Activated T-cell treated with anti-CD3 and anti-CD28 coated beads, Interleukin-2, amount 50 U/mL, for 24 hours (primary cell): ENCODE data around the gene GABRB1.

Experiments
- DNase-seq: peaks from one replicate; pipeline ENCODE4 v3.0.0-alpha.2; 2020
- H3K27ac Mint-ChIP-seq: 2 replicates; pipeline ENCODE4 v1.8.0; 2020; ENCODE audit warnings: mild to moderate bottlenecking, mixed read lengths
- H3K27me3 Mint-ChIP-seq: 2 replicates; pipeline ENCODE4 v1.8.0; 2020; ENCODE audit warnings: mixed read lengths
- H3K36me3 Mint-ChIP-seq: 2 replicates; pipeline ENCODE4 v1.8.0; 2020; ENCODE audit warnings: low read depth, mixed read lengths
- H3K4me1 Mint-ChIP-seq: 2 replicates; pipeline ENCODE4 v1.8.0; 2020; ENCODE audit warnings: low read depth, mixed read lengths
- H3K4me3 Mint-ChIP-seq: 2 replicates; pipeline ENCODE4 v1.8.0; 2020; ENCODE audit warnings: mild to moderate bottlenecking, moderate library complexity, mixed read lengths
- H3K9me3 Mint-ChIP-seq: 2 replicates; pipeline ENCODE4 v1.8.0; 2020; ENCODE audit warnings: mixed read lengths

GABRB1 gene

GRCh38 chr4:47118192-47118929 is 87.0 kb downstream of the GABRB1 start:
- H3K36me3 Mint-ChIP-seq, result no peaks in the 10 kb centered on the region
- H3K4me1 Mint-ChIP-seq, result no peaks in the 10 kb centered on the region
- no peak for DNase-seq
- no peaks in the 10 kb centered on the region for H3K9me3 Mint-ChIP-seq
- H3K4me3 Mint-ChIP-seq, result no peak overlapping the region
- no peak overlapping the region for H3K27ac Mint-ChIP-seq
- peaks cover 19% of the 10 kb centered on the region for H3K27me3 Mint-ChIP-seq

GRCh38 chr4:47120783-47121182 is 89.4 kb downstream of the GABRB1 start:
- Mint-ChIP-seq H3K27ac (no peak overlapping the region), H3K27me3 (peaks cover 17% of the 10 kb centered on the region), H3K4me3 (no peak overlapping the region), H3K36me3 (no peaks in the 10 kb centered on the region), H3K9me3 (no peaks in the 10 kb centered on the region), H3K4me1 (no peaks in the 10 kb centered on the region)
- DNase-seq, result no peak

- no peak overlapping the region for H3K4me3 Mint-ChIP-seq
- DNase-seq, result peak; percentile 32
- H3K9me3 Mint-ChIP-seq, result no peaks in the 10 kb centered on the region
- H3K27ac Mint-ChIP-seq, result no peak overlapping the region
- peaks cover 6% of the 10 kb centered on the region for H3K27me3 Mint-ChIP-seq
- H3K4me1 Mint-ChIP-seq, result no peaks in the 10 kb centered on the region
- no peaks in the 10 kb centered on the region for H3K36me3 Mint-ChIP-seq
Measured at GRCh38 chr4:47122592-47123291, 91.4 kb downstream of the GABRB1 start.

GRCh38 chr4:47128991-47129390 is 97.6 kb downstream of the GABRB1 start:
- H3K36me3 Mint-ChIP-seq, result no peaks in the 10 kb centered on the region
- H3K4me3 Mint-ChIP-seq, result no peak overlapping the region
- no peaks in the 10 kb centered on the region for H3K27me3 Mint-ChIP-seq
- DNase-seq, result no peak
- H3K27ac Mint-ChIP-seq, result no peak overlapping the region
- no peaks in the 10 kb centered on the region for H3K9me3 Mint-ChIP-seq
- no peaks in the 10 kb centered on the region for H3K4me1 Mint-ChIP-seq

GRCh38 chr4:47135210-47135609 is 103.8 kb downstream of the GABRB1 start:
- H3K4me1 Mint-ChIP-seq, result no peaks in the 10 kb centered on the region
- H3K27ac Mint-ChIP-seq, result no peak overlapping the region
- H3K27me3 Mint-ChIP-seq, result peaks cover 2% of the 10 kb centered on the region
- H3K4me3 Mint-ChIP-seq, result no peak overlapping the region
- no peak for DNase-seq
- no peaks in the 10 kb centered on the region for H3K9me3 Mint-ChIP-seq
- H3K36me3 Mint-ChIP-seq, result no peaks in the 10 kb centered on the region

- H3K27me3 Mint-ChIP-seq, result peaks cover 23% of the 10 kb centered on the region
- no peak overlapping the region for H3K27ac Mint-ChIP-seq
- peaks cover 6% of the 10 kb centered on the region for H3K4me1 Mint-ChIP-seq
- H3K9me3 Mint-ChIP-seq, result no peaks in the 10 kb centered on the region
- H3K36me3 Mint-ChIP-seq, result no peaks in the 10 kb centered on the region
- no peak overlapping the region for H3K4me3 Mint-ChIP-seq
- no peak for DNase-seq
Measured at GRCh38 chr4:47143261-47143660, 111.9 kb downstream of the GABRB1 start.

- H3K36me3 Mint-ChIP-seq, result no peaks in the 10 kb centered on the region
- H3K4me1 Mint-ChIP-seq, result peaks cover 6% of the 10 kb centered on the region
Measured at GRCh38 chr4:47145630-47146029, 114.3 kb downstream of the GABRB1 start.

GRCh38 chr4:47154816-47155370 is 123.5 kb downstream of the GABRB1 start:
- no peaks in the 10 kb centered on the region for H3K36me3 Mint-ChIP-seq
- no peak overlapping the region for H3K27ac Mint-ChIP-seq
- H3K4me3 Mint-ChIP-seq, result no peak overlapping the region
- peaks cover 11% of the 10 kb centered on the region for H3K27me3 Mint-ChIP-seq
- no peaks in the 10 kb centered on the region for H3K9me3 Mint-ChIP-seq
- H3K4me1 Mint-ChIP-seq, result peaks cover under 1% of the 10 kb centered on the region
- no peak for DNase-seq

More at GRCh38 chr4:47145630-47146029, 114.3 kb downstream of the GABRB1 start:
- Mint-ChIP-seq H3K27me3 (peaks cover 23% of the 10 kb centered on the region), H3K27ac (no peak overlapping the region), H3K4me3 (no peak overlapping the region), H3K9me3 (no peaks in the 10 kb centered on the region)
- DNase-seq, result no peak

GRCh38 chr4:47155919-47156318 is 124.6 kb downstream of the GABRB1 start:
- Mint-ChIP-seq H3K4me3 (no peak overlapping the region), H3K36me3 (no peaks in the 10 kb centered on the region), H3K4me1 (peaks cover 3% of the 10 kb centered on the region), H3K27ac (no peak overlapping the region), H3K9me3 (no peaks in the 10 kb centered on the region), H3K27me3 (peaks cover 11% of the 10 kb centered on the region)
- DNase-seq, result no peak

GRCh38 chr4:47160095-47160494 is 128.7 kb downstream of the GABRB1 start:
- no peak overlapping the region for H3K4me3 Mint-ChIP-seq
- no peaks in the 10 kb centered on the region for H3K9me3 Mint-ChIP-seq
- peaks cover 4% of the 10 kb centered on the region for H3K27me3 Mint-ChIP-seq
- H3K27ac Mint-ChIP-seq, result no peak overlapping the region
- H3K4me1 Mint-ChIP-seq, result peaks cover 3% of the 10 kb centered on the region
- no peak for DNase-seq
- no peaks in the 10 kb centered on the region for H3K36me3 Mint-ChIP-seq

GRCh38 chr4:47167081-47168035 is 136.0 kb downstream of the GABRB1 start:
- Mint-ChIP-seq H3K27me3 (no peaks in the 10 kb centered on the region), H3K4me1 (no peaks in the 10 kb centered on the region), H3K9me3 (no peaks in the 10 kb centered on the region), H3K27ac (no peak overlapping the region), H3K36me3 (no peaks in the 10 kb centered on the region), H3K4me3 (no peak overlapping the region)
- DNase-seq, result no peak

- H3K4me3 Mint-ChIP-seq, result no peak overlapping the region
- DNase-seq, result no peak
- no peak overlapping the region for H3K27ac Mint-ChIP-seq
- no peaks in the 10 kb centered on the region for H3K9me3 Mint-ChIP-seq
- no peaks in the 10 kb centered on the region for H3K36me3 Mint-ChIP-seq
- no peaks in the 10 kb centered on the region for H3K4me1 Mint-ChIP-seq
- peaks cover 15% of the 10 kb centered on the region for H3K27me3 Mint-ChIP-seq
Measured at GRCh38 chr4:47184083-47184482, 152.7 kb downstream of the GABRB1 start.

GRCh38 chr4:47185761-47186160 is 154.4 kb downstream of the GABRB1 start:
- no peaks in the 10 kb centered on the region for H3K36me3 Mint-ChIP-seq
- no peak overlapping the region for H3K27ac Mint-ChIP-seq
- no peaks in the 10 kb centered on the region for H3K4me1 Mint-ChIP-seq
- no peak overlapping the region for H3K4me3 Mint-ChIP-seq
- peaks cover 15% of the 10 kb centered on the region for H3K27me3 Mint-ChIP-seq
- H3K9me3 Mint-ChIP-seq, result no peaks in the 10 kb centered on the region
- no peak for DNase-seq

- Mint-ChIP-seq H3K4me3 (no peak overlapping the region), H3K27me3 (peaks cover 11% of the 10 kb centered on the region), H3K9me3 (no peaks in the 10 kb centered on the region), H3K27ac (no peak overlapping the region), H3K4me1 (no peaks in the 10 kb centered on the region), H3K36me3 (no peaks in the 10 kb centered on the region)
- DNase-seq, result no peak
Measured at GRCh38 chr4:47187608-47188007, 156.2 kb downstream of the GABRB1 start.
